Measurements from ENCODE around the gene SNX17.
"Not testable (repeated sequence)": the region's sequence is repeated elsewhere in the genome, so short reads cannot be mapped to it uniquely, and the experiment has no call there.

The SNX17 gene

GRCh38 chr2:27398962-27399361, 28.5 kb downstream of the SNX17 start:
- DNase-seq (ENCODE audit: low read depth in 3 of 3): no peak

- DNase-seq (ENCODE audit: low read depth in 3 of 3): no peak
Measured at GRCh38 chr2:27400348-27401135, 30.1 kb downstream of the SNX17 start.

GRCh38 chr2:27407798-27408491, 37.5 kb downstream of the SNX17 start:
- DNase-seq (ENCODE audit: low read depth in 3 of 3): no peak

- no peak for DNase-seq (ENCODE audit: low read depth in 3 of 3)
Measured at GRCh38 chr2:27408601-27409320, 38.3 kb downstream of the SNX17 start.

- DNase-seq (ENCODE audit: low read depth in 3 of 3): peak; percentile 94 to 98 (median 95)
Measured at GRCh38 chr2:27409321-27410073, 39.1 kb downstream of the SNX17 start, which contains the start of gene PPM1G. Gene PPM1G (minus strand): TSS chr2:27409591. CDS start chr2:27409422, 169 bp downstream.

GRCh38 chr2:27412419-27413152, 42.2 kb downstream of the SNX17 start:
- no peak for DNase-seq (ENCODE audit: low read depth in 3 of 3)

GRCh38 chr2:27416151-27416550, 45.7 kb downstream of the SNX17 start:
- DNase-seq (ENCODE audit: low read depth in 3 of 3): no peak

GRCh38 chr2:27420996-27421395, 50.6 kb downstream of the SNX17 start:
- DNase-seq (ENCODE audit: low read depth in 3 of 3): no peak

GRCh38 chr2:27421660-27422250, 51.3 kb downstream of the SNX17 start:
- no peak for DNase-seq (ENCODE audit: low read depth in 3 of 3)

- DNase-seq (ENCODE audit: low read depth in 3 of 3): no peak
Measured at GRCh38 chr2:27422958-27423357, 52.5 kb downstream of the SNX17 start.

- not testable (repeated sequence) for DNase-seq (ENCODE audit: low read depth in 3 of 3)
Measured at GRCh38 chr2:27425039-27425438, 54.6 kb downstream of the SNX17 start.

Measured in stimulated activated CD4-positive, alpha-beta T cell treated with anti-CD3 and anti-CD28 coated beads, TNF-alpha, amount 100 ng/mL, for 48 hours (primary cell).